ENCODE data around the gene CLMP.

GRCh38 chr11:123062892-123063825, 131.9 kb downstream of the CLMP start:
- TF ChIP-seq CTCF (IDR thresholded peaks at IDR 0.05) (peak in 1 of 3 donors; percentile 22), POLR2A (IDR thresholded peaks at IDR 0.05) (peak; percentile 2)

Measured in ovary (tissue), 3 donors.